ENCODE results near the gene FAM98B.

The FAM98B gene

GRCh38 chr15:38509152-38509551 lies 55.2 kb downstream of the FAM98B start:
- DNase-seq: no peak

- DNase-seq: no peak
These were observed 59.0 kb downstream of the FAM98B start for GRCh38 chr15:38512901-38513300.

GRCh38 chr15:38514601-38515000 lies 60.7 kb downstream of the FAM98B start:
- peak; percentile 40 for DNase-seq

GRCh38 chr15:38516626-38517025 lies 62.7 kb downstream of the FAM98B start:
- DNase-seq: no peak

GRCh38 chr15:38517312-38517975 lies 63.5 kb downstream of the FAM98B start:
- DNase-seq: no peak

DNA sequence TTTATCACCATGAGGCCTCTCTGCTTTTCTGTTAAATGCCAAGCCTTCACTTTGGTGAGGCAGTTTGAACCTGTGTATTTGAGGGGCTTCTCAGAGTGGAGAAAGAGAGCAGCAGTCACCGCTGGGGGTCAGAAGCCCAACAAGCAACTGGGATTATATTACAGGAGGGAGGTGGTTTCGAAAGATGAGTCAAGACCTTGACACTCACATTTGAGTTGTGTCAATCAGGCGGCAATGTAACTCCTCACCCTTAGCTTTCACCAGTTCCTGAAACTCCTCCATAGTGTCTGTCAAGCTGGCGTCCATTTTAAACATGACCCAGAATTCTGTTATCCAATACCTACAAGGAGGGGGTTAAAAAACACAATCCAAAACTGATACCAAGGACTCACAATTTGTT lies 64.2 kb downstream of the FAM98B start:
- no peak for DNase-seq

DNA sequence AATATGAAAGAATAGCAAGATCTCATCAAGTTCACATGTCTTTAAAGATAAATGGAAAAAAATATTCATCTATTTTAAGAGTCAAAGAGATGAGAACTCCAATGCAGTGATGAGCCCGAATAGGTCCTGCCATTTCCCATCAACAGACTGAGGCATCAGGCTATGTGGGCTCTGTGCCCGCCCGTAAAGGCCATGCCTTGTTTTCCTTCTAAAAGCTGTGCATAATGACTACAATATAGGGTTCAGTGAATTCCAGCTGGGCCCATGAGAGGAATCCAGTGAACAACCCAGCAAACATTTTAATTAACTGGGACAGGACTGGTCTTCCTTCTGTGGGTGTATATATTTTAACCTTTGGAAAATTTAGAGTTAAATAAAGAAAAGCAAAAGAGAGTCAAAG lies 66.1 kb downstream of the FAM98B start:
- peak; percentile 62 for DNase-seq

DNA sequence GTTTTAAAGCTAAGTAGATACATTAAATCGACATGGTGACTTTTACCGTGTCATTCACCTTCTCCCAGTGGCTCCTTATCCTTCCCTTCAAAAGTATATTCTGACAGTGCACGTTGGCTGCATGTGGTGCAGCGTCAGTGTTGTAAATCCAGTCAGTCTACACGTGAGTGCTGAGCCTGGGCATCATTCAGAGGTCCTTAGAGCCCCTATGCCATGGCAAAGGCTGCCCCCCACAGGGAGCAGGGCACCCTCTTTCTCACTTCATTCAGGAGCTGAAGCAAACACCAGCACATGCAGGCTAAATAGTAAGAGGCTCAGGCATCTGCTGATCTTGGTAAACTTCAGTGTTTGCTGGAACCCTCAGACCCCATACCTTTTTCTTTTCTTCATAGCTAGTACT lies 67.4 kb downstream of the FAM98B start:
- DNase-seq: peak; percentile 33

- DNase-seq: no peak
These were observed 69.0 kb downstream of the FAM98B start for GRCh38 chr15:38522922-38523321.

GRCh38 chr15:38524156-38524555 lies 70.2 kb downstream of the FAM98B start:
- DNase-seq: no peak

DNA sequence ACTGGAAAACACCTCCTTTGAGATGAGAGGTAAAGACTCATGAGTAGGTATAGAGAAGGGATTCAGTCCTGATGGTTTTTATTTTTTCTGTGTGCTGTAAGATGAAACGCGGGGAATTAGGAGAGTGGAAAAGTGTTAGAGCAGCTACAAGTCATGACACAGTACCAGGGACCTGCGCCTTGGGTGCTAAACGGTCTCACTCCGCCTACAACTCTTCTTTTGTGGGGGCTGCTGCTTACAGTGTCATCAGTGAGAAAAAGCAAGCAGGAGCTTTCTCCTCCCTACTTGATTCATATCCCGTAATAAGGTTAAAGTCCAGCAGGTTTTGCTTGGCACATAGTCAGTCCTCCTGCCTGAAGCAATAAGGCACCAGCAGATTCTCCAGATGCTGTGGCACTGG lies 71.6 kb downstream of the FAM98B start:
- no peak for DNase-seq

DNA sequence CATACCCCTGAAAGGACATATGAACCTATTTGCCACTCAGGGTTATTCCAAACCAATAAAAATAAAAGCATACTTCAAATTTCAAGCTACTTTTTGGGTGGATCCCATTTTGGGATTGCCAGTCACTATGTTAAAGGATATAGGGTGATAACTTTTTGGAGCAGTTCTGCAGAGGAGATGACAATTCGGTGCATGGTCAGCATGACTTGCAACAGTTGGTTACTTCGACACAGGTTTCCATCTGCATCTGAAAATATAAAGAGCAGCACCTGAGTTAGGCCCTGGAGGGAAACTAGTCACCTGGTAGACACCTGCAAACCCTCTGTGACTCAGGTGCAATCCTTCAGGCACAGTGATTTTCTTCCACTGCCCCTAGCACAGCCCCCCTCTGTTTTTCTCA lies 72.2 kb downstream of the FAM98B start:
- DNase-seq: no peak

DNA sequence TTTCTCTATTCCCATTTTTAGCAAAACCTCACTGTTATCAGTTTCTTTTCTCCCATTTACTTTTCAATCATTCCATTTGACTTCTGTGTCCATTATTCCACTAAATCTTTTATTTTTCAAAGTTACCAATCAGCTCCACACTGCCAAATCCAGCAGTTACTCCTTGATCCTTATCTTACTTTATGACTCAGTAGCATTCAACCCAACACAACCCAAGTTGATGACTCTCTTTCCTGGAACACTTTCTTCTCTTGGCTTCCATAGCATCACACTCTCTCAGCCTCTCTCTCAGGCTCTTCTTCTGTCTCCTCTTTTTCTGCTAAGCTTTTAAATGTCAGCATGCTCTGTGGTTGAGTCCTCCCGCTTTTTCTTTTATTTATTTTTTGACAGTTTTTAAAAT lies 74.4 kb downstream of the FAM98B start:
- DNase-seq: no peak

- DNase-seq: no peak
These were observed 76.2 kb downstream of the FAM98B start for GRCh38 chr15:38530113-38530512.

GRCh38 chr15:38531509-38531908 lies 77.6 kb downstream of the FAM98B start:
- DNase-seq: no peak

DNA sequence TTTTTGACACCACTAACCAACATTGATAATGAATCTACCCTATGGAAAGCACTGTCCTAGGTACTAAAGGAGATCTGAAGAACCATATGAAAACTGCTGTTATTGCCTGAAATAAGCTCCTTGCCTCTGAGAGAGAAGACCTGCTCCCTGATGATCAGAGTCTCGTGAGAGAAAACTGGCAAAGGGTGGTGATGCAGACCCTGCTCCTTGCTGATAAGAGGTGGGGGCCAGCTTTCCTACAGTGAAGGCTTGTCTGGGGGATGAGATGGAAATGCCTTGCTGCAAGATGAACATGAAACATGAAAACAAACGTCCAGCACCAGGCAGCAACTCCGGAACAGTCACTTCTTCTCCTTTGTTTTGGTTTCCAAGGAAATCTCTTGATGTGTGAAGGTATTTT lies 78.8 kb downstream of the FAM98B start:
- DNase-seq: no peak

DNA sequence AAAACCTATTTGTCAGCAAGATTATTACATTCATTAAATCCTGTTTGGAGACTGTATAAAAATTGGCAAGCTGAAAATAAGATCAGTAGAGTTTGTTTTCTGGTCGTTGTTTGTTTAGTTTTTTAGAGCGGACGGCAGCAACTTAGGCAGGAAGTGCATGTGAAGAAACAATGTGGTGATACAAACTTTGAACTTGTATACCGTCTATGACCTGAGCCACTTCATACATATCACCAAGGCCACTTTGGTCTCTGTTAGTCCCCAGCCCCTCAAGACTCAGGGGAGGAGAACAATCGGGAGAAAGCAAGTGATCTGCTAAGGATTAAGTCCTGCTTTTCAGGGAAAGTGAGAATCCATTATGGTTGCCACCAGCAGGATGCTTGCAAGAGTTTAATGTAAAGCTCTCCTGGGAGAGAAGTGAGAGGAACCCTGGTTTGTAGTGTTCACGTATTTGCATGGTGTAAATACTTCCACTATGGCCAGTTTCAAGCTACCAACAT lies 79.5 kb downstream of the FAM98B start:
- no peak for DNase-seq

DNA sequence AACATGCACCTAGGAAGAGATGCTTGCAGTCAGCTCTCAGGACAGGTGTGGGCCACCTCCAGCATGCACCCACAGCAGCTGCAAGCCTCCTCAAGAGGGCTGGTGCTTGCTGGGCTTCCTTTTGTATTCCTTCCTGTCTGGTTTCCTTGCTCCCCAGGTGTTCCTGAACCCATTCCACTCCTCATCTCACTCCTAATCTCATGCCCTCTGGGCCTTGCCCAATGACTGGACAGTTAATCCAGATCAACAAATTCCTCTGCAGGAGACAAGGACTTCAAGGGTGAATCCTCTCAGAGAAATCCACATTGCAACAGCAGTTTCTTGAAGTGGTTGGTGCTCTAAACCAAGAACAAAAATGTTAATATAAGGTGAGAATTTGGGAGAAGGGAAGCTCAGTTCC lies 80.0 kb downstream of the FAM98B start:
- DNase-seq: no peak

DNA sequence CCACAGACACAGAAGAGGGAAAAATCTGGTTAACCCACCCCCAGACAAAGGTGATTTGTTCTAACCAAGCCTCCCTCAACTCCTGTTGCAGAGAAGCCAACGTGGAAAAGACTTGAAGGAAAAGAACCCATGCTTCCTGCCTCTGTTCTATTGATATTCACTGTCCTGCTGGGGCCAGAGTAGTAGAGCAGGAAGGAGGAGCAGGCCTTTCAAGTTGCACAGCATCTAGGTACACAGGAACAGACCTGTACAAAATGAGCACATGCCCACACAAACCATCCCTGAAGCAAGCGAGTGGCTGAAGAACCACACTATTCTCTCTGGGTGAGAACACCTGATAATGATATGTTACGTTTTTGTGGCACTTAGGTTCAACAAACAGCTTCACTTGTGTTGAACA lies 80.8 kb downstream of the FAM98B start:
- no peak for DNase-seq

DNA sequence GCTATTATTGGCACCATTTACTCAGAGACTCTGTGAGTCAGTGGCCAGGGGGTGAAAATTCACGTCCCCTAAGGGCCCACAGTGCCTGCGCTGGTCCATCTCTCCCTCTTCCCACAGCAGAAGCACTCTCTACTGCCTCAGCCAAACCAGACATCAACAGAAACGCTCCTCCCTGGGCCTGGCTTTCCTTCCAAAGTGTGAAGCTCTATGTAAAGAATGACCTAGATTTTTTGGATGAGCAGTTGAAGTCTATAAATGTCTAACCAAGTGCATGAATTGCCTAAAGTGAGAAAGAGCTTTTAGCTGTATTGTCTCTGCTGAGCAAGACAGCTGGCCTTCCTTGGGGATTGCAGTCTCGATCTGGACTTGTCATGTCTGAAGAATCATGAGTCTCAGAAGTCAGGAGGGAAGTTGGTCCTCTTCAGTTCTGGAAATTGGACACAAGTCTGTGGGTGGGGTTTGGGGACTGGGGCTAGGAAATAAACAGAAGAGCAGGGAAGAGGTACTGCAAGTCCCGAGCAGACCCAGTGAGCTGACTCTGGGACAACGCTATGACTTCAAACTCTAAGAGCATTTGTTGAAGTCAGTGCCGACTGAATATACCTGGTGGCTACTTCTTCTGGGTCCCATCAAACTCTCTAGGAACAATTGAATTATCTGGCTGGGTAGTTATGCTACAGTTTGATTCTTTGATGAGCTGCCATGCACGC lies 81.7 kb downstream of the FAM98B start:
- peak; percentile 47 for DNase-seq

DNA sequence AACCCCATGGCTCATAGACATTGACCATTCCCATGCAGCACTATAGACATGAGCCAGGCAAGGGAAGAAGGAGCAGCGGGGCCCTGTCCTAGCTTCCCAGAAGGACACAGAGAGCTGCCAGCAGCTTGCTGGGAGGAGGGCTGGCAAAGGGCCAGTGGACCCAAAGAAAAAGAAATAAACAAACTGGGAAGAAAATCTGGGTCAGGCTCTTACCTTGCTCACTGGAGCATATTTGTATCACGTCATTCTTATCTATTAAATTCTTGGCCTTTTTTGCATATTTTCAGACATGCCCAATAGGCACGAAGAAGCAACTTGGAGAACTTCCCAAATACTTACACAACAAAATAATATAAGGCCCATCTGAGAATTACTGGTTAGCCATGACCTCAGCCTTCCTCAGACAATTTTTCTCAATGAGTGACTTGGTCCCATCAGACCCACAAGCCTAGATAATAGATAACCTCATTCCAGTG lies 82.3 kb downstream of the FAM98B start:
- DNase-seq: peak; percentile 16
